Left renal cortex interstitium (tissue), 4 donors: ENCODE measurements around the gene PSMB11. TPM values are rescaled to one million over a fixed set of nuclear protein-coding genes. Genes with fewer than 3 reads are reported as not detected.
"Not testable (repeated sequence)": the region's sequence is repeated elsewhere in the genome, so short reads cannot be mapped to it uniquely, and the experiment has no call there.

Source experiments
- DNase-seq, 4 donors: peaks; one replicate each; pipeline ENCODE4 v3.0.0-alpha.2; 2013; ENCODE audit warnings: low read depth in 4 of 4, low spot score in 2 of 4, missing footprints in 1 of 4
- polyA plus RNA-seq, 4 donors: library from polyadenylated mRNA; unstranded; fragments of 120-200 nt; gene quantifications; one replicate each; pipeline ENCODE4 v1.2.1, GENCODE V29; 2013; ENCODE audit not compliant: insufficient read length in 4 of 4

PSMB11 gene, protein sequence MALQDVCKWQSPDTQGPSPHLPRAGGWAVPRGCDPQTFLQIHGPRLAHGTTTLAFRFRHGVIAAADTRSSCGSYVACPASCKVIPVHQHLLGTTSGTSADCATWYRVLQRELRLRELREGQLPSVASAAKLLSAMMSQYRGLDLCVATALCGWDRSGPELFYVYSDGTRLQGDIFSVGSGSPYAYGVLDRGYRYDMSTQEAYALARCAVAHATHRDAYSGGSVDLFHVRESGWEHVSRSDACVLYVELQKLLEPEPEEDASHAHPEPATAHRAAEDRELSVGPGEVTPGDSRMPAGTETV
- not detected for polyA plus RNA-seq

GRCh38 chr14:23042162-23042965 is at the start of gene PSMB11:
Gene PSMB11 (plus strand): TSS chr14:23042212. CDS start chr14:23042226, 14 bp downstream.
- DNase-seq: no peak

DNA sequence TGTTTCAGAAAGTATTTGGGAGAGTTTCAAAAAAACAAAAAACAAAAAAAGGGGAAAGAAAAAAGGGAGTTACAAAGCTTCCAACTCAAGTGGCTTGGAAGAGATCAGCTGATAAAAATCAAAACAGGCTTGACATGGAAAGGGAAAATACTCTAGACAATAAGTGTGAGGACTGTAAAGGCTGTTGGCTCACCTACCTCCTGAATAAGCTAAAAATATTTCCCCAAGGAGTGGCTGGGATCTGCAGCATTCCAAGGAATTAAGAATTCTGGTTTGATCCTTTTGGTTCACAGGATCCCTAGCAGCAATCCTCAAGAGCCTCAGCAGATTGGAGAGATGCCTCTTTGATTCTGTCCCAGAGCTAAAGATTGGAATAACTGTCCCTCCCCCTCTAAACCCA is 48.5 kb upstream of the PSMB11 start:
- DNase-seq: no peak

DNA sequence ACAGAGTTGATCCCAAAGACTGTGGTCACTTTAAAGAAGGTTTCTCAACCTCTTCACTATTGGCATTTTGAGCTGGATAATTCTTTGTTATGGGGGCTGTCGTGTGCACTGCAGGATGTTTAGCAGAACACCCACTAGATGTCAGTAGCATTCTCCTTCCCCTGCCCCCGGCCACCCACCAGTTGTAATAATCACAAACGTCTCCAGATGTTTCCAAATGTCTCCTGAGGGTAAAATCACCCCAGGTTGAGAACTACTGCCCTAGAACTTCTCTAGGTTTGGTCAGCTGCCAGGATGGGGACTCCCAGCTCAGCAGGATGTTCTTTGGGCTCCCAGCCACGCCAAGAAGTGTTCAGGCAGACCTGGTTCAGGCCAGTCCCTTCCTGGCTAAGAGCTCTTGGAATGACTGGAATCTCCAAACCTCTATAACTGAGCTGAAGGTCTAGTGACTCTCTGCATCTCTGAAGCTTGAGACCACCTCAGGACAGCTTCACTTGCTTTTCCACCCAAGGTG is 47.2 kb upstream of the PSMB11 start:
- no peak for DNase-seq

- DNase-seq: no peak
These were observed 46.0 kb upstream of the PSMB11 start for GRCh38 chr14:22995889-22996625.

- no peak for DNase-seq
These were observed 45.0 kb upstream of the PSMB11 start for GRCh38 chr14:22996768-22997654.

DNA sequence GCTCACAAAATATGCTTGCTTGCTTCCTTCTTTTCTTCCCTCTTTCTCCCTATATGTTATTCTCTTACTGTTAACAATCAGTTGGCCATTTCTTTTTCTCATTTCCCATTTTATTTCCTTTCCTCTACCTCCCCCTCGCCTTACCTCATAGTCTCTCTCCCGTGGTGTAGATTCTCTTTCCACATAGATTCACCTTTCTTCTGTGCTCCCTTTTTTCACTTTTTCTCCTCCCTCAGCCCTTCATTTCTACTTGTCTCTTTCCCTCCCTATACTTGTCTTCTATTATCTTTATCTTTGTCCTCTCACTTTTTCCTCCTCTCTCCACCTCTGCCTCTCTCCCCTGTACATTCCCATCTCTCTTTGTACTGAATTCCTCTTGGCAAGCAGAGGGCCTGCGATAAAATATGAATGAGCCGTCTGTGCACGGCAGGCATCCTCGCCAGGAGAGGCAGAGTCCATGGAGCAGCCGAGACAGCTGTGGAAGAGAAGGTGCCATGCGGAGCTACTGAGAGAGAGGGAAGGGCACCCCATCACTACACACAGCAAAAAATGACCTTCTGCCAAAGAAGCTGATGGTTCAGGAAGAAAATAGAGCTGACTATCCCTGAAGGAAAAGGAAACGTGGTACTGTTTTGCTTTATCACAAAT is 44.2 kb upstream of the PSMB11 start:
- DNase-seq: no peak

DNA sequence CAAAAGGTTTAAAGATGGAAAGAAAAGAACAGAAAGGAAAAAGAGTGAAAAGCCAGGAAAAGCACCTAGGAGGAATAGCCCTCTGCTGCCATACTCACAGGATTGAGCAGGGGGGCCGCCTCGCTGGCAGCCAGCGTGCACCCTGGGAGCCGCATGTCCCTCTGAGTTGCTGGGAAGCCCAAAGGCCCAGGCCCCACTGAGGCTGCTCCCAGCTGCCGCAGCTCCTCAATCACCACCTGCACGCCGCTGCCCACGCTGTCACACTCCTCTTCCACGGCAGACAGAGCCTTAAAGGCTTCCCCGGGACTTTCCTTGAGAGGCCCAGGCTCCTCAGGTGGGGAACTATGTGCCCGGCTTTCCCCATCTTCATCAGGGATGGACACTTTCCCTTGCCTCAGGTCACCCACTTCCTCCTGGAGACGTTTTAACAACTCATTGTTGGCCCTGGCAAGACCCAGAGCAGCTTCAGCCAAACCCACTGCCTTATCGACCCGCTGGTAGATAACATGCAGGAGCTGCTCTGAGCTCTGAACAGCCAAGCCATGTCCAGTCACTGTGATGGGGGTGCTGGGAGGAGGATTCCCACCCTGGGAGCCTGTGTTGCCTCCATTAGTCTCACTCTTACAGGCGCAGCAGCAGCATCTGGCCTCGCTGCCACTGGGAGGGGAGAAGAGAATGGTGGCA is 43.5 kb upstream of the PSMB11 start:
- DNase-seq: no peak

- DNase-seq: no peak
These were observed 41.2 kb upstream of the PSMB11 start for GRCh38 chr14:23000860-23001259.

GRCh38 chr14:23002592-23002991 is 39.4 kb upstream of the PSMB11 start:
- DNase-seq: no peak

DNA sequence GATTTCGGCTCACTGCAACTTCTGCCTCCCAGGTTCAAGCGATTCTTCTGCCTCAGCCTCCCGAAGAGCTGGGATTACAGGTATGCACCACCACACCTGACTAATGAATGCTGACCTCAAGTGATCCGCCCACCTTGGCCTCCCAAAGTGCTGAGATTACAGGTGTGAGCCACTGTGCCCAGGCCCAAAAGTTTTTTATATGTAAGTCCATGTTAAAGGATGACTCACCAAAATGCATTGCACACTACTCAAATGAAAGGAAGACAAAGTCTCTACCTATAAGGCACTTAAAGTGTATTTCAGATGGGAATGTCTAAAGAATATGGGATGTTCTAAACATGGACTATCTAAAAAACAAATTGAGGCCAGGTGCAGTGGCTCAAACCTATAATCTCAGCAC is 37.7 kb upstream of the PSMB11 start:
- DNase-seq: not testable (repeated sequence)

DNA sequence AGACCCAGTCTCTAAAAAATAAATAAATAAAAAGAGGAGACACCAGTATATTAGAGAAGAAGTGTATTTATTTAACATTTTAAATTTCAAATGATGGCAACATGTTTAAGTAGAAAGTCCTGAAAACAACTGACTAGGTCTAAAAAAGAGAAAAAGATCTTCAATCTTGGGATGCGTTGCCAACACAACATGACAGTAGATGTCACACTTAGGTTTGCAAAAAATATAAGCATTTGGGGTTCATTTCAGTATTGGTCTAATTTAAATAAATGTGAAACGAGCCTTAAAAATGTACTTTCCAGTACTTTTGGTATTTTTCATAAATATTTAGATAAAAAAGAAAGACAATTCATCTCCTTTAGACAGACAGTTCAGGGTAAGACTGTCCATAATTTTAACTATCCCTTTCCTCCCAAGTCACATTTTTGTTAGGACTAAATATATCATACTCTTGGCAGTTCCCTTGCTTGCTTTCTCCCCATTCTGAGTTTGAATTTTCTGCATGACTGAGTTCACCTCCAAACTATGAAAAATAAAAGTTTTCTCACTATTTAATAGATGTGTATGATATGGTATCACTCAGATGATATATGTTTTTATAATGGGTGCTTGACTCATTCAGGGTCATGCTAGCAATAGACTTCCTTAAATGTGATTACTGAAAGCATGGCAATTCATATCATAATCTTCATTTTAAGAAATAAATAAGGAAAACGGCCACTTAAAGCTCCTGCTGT is 36.4 kb upstream of the PSMB11 start:
- DNase-seq: no peak

DNA sequence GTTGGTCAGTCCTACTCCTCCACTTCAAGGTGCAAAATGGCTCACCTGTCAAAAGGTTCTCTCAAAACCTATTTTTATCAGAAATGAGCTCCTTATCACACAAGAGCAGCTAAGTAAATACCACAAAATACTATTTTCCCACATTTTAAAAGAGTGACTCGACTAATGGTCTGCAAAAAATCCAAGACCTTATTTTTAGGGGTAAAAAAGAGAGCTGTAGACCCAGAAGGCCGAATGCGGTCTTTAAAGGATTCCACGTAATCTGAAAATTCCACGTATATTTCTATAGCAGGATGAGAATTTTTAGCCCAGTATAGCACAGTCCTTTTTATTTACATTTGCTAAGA is 35.9 kb upstream of the PSMB11 start:
- no peak for DNase-seq

DNA sequence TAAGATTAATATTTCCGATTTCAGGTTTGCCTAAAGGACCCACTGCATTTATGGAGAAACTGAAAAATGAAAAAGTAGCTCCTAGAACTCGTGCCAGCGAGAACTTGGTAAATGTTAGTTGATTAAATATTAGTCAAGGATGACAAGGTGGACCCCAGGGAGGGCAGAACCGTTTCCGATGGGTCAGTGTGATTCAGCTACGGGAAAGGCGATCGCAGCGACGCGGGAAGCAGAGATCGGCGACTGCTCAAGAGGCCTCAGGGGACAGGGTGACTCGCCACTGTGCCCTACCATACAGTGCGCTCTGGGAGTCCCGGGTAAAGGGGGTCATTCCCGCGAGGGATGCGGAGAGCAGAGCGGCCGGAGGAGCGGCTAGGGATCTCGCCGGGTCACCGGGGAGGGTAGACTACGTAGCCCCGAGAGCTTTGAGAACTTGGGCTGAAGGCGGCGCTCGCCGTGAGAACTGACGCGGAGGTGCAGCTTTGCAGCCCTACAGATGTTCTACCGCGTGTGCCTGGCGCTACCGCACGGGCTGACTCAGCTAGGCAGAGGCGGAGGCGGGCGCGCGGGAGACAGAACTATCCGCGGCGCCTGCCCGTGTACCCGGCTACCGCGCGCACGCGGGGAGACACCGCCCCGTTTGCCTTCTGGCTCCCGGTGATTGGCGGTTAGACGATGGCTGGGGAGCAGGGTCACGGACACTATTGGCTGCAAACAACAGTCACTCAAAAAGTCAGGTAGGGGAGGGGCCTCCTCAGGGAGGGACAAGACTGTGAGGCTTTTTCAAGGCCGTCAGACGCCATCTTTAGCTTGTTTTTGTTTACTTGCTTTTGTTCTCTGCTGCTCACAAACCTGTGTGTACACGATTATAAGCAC is 35.2 kb upstream of the PSMB11 start:
- DNase-seq: peak; percentile 91 to 98 (median 95)

DNA sequence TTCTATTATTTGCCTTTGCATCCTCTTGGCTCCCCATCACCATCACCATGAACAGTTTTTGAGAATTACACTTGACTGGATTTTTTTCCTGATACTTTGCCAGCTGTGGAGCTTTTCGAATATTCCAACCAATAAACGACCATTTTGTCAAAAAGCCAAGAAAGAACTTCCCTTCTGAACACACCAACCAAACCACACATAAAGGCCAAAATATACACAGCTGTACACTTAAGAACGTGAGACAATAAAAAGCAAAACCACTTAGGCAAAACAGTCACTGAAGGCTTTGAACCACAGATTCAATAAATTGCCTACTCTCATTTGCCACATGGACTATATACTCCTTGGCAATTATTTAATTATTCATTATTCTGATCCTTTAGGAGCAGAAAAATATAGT is 33.2 kb upstream of the PSMB11 start:
- no peak for DNase-seq

DNA sequence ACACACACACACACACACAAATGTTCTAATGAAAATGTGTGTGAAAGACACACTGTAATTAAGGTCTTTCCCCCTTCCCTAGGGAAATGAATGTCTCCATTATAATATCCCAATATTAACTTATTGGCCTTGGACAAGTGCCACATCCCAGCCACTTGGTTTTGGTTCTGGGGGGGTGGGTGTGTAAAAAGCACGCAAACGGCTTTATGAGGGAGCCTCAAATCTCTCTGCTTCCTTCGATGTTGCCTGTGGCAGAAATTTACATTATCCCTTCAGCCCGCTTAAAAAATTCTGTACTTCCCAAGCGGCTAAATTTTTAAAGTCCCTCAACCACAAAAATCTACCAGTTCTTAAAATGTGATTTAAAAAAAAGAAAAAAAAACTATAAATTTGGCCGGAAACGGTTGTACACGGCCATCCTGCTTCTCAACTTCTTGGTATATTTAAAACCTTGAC is 32.5 kb upstream of the PSMB11 start:
- DNase-seq: no peak

- no peak for DNase-seq
These were observed 31.9 kb upstream of the PSMB11 start, which contains the start of gene C14orf93 for GRCh38 chr14:23009939-23010726. Gene C14orf93 (minus strand): TSS chr14:23010143. CDS start chr14:22999023, 11,120 bp downstream.
